GM10266 (cell line): Measurements from ENCODE around the gene LRP1B.

Source experiments
- DNase-seq: peaks from one replicate; pipeline ENCODE4 v3.0.0; 2012; ENCODE audit errors: extremely low spot score
- TF ChIP-seq, protein P1 (sequence below): IDR thresholded peaks from 2 replicates; pipeline ENCODE4 v1.5.1; 2012; ENCODE audit warnings: mild to moderate bottlenecking, low read depth; ENCODE audit not compliant: control insufficient read depth, insufficient read depth; ENCODE audit errors: missing control alignments

LRP1B gene

DNA sequence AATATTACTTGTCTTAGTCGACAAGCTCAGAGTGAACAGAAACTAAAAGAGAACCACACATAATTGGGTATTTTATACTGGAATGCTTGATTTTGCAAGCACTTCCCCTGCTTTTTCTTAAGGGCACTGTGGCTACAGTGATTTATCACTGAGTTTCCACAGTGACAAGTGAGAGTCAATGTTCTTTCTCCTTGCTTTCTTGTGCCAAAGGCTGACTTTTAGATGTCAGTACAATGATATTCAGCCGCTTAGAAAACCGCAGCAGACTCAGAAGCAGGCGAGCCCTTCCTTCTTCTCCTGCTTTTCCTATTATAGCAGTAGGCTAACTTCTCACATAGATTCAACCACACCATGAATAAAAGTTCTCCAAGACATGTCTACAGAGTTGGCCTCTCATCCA is 1747.0 kb downstream of the LRP1B start:
- DNase-seq: no peak
- TF ChIP-seq, protein P1, sequence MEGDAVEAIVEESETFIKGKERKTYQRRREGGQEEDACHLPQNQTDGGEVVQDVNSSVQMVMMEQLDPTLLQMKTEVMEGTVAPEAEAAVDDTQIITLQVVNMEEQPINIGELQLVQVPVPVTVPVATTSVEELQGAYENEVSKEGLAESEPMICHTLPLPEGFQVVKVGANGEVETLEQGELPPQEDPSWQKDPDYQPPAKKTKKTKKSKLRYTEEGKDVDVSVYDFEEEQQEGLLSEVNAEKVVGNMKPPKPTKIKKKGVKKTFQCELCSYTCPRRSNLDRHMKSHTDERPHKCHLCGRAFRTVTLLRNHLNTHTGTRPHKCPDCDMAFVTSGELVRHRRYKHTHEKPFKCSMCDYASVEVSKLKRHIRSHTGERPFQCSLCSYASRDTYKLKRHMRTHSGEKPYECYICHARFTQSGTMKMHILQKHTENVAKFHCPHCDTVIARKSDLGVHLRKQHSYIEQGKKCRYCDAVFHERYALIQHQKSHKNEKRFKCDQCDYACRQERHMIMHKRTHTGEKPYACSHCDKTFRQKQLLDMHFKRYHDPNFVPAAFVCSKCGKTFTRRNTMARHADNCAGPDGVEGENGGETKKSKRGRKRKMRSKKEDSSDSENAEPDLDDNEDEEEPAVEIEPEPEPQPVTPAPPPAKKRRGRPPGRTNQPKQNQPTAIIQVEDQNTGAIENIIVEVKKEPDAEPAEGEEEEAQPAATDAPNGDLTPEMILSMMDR: no peak

GRCh38 chr2:140376686-140377085 is 1754.1 kb downstream of the LRP1B start:
- TF ChIP-seq, protein P1: no peak
- no peak for DNase-seq

- no peak for DNase-seq
- TF ChIP-seq, protein P1: no peak
These were observed 1767.7 kb downstream of the LRP1B start for GRCh38 chr2:140363131-140363530.

DNA sequence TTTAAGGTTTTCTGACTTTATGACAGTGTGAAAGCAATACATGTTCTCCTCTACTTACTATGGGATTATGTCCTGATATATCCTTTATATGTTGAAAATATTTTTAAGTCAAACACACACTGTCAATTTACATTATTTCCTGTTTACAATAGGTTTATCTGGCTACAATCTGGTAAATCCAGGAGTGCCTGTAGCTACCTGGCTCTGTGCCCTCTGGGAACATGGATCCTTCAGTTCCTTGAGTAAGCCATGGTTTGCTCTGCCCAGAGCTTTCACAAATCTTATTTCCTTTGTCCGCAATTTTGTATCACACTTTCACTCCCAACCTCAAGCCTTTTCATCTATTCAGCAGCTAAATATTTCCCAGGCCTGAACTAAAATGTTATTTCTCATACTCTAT is 1768.5 kb downstream of the LRP1B start:
- no peak for DNase-seq
- TF ChIP-seq, protein P1: no peak

- TF ChIP-seq, protein P1: no peak
- no peak for DNase-seq
These were observed 1771.6 kb downstream of the LRP1B start for GRCh38 chr2:140359056-140359771.

- no peak for DNase-seq
- TF ChIP-seq, protein P1: no peak
These were observed 1774.1 kb downstream of the LRP1B start for GRCh38 chr2:140356697-140357096.

GRCh38 chr2:140355511-140356090 is 1775.2 kb downstream of the LRP1B start:
- DNase-seq: no peak
- TF ChIP-seq, protein P1: no peak
